ENCODE results near the gene OTUB2. TPM values are rescaled to one million over a fixed set of nuclear protein-coding genes. Genes with fewer than 3 reads are reported as not detected.

The OTUB2 gene
- total and polyA plus RNA-seq, 2 of the 8 experiments (the other 6 are each of a cell fraction or from before 2014, with no cell fraction given), result 2.2 to 4.2 TPM

GRCh38 chr14:94058128-94058673 lies 32.1 kb downstream of the OTUB2 start:
- no peaks in the 10 kb centered on the region; the same call in 1 of the 2 replicates for H3K23me2 ChIP-seq (ENCODE audit: low read depth, low read length)
- H2BK120ac ChIP-seq (replicated peaks; ENCODE audit: low read depth, low read length), result no peak overlapping the region
- no peak overlapping the region for H3K27ac ChIP-seq (ENCODE audit: low read depth, low read length)
- peaks cover 0 to 9% of the 10 kb centered on the region in 2 experiments; a peak in 2 of 4 replicates for H3K79me2 ChIP-seq (ENCODE audit: control insufficient read depth in 1 of 2, insufficient read depth in 2 of 2, low read length in 2 of 2)
- no peak overlapping the region for H3K14ac ChIP-seq (ENCODE audit: insufficient read length)
- H2AFZ ChIP-seq (ENCODE audit: low read length), result no peak overlapping the region
- no peak overlapping the region for H4K8ac ChIP-seq (ENCODE audit: extremely low read depth, insufficient read depth, low read length)
- H3K9ac ChIP-seq (replicated peaks in 1 of 4; ENCODE audit: extremely low read depth in 1 of 4, low read depth in 3 of 4, low read length in 3 of 4), result no peak overlapping the region
- no peak overlapping the region for H2BK15ac ChIP-seq (ENCODE audit: low read length)
- H4K91ac ChIP-seq (replicated peaks; ENCODE audit: insufficient read length, low read length), result no peak overlapping the region
- POLR2A ChIA-PET (ENCODE audit: partially characterized antibody), result interaction anchor here (1.1 to 1.4 kb wide), 2 partner anchors 12 to 22 kb away, joined by 3 to 4 read pairs; no protein-coding TSS in a partner anchor
- peaks cover 4% of the 10 kb centered on the region for H3K79me1 ChIP-seq (ENCODE audit: low read depth, low read length)
- H2BK20ac ChIP-seq (ENCODE audit: low read length), result no peak overlapping the region
- no peak overlapping the region for H3K18ac ChIP-seq (ENCODE audit: extremely low read depth, low read length)
- no peaks in the 10 kb centered on the region for H3K27me3 ChIP-seq (replicated peaks in 1 of 4; ENCODE audit: control insufficient read depth in 3 of 4, extremely low read depth in 1 of 4, insufficient read depth in 3 of 4, low read length in 3 of 4)
- H2AK5ac ChIP-seq (ENCODE audit: low read depth, low read length), result no peak overlapping the region
- H3K4me2 ChIP-seq (ENCODE audit: insufficient read depth in 1 of 2, low read depth in 2 of 2, low read length in 2 of 2), result no peak overlapping the region
- DNase-seq (ENCODE audit: low read depth in 1 of 2, low spot score in 2 of 2) (no peak), FAIRE-seq (no peak)
- H3K4ac ChIP-seq (replicated peaks; ENCODE audit: insufficient read length, low read depth, low read length), result no peak overlapping the region
- H3K4me3 ChIP-seq (ENCODE audit: extremely low read depth in 1 of 4, insufficient read depth in 2 of 4, low read depth in 3 of 4, low read length in 4 of 4), result no peak overlapping the region
- no peak overlapping the region for H2BK5ac ChIP-seq (ENCODE audit: low read depth, low read length)
- no peak overlapping the region for H3K56ac ChIP-seq (replicated peaks; ENCODE audit: insufficient read length, low read depth, low read length)
- peaks cover 26 to 79% (median 61%) of the 10 kb centered on the region in 4 experiments for H3K36me3 ChIP-seq (ENCODE audit: control insufficient read depth in 2 of 4, insufficient read depth in 4 of 4, low read length in 3 of 4)
- CTCF ChIA-PET (ENCODE audit: partially characterized antibody), result interaction anchor here (1.1 to 17.4 kb wide), 6 partner anchors 11 to 82 kb away, joined by 3 to 148 read pairs (median 4); no protein-coding TSS in a partner anchor
- H2BK12ac ChIP-seq (ENCODE audit: low read depth, low read length), result no peak overlapping the region
- no peak overlapping the region for H4K5ac ChIP-seq (ENCODE audit: insufficient read length, low read depth, low read length)
- peaks cover 0 to 2% (median 0%) of the 10 kb centered on the region in 4 experiments; a peak in 1 of 7 replicates for H3K4me1 ChIP-seq (replicated peaks in 1 of 4; ENCODE audit: control insufficient read depth in 3 of 4, insufficient read depth in 4 of 4, low read length in 3 of 4)
- H3K9me3 ChIP-seq (ENCODE audit: insufficient read depth in 2 of 2, low read depth in 1 of 2, low read length in 1 of 2), result no peaks in the 10 kb centered on the region
- TF ChIP-seq SP2 (IDR thresholded peaks at IDR 0.05; ENCODE audit: low read length), result no peak
- no peak for TF ChIP-seq RAD21 (IDR thresholded peaks at IDR 0.05 in 1 of 2, conservative IDR thresholded peaks at IDR 0.05 in 1 of 2; ENCODE audit: low read depth in 2 of 2, low read length in 2 of 2)
- peaks cover 6 to 8% of the 10 kb centered on the region in 2 experiments for H4K20me1 ChIP-seq (replicated peaks in 1 of 2; ENCODE audit: control insufficient read depth in 1 of 2, insufficient read depth in 2 of 2, low read length in 2 of 2)
- H3K23ac ChIP-seq (ENCODE audit: insufficient read length), result no peak overlapping the region
- 87% methylated on average over 1 of the region's 1 CpG; no CpG with 5 or more reads in 1 of the 2 experiments for WGBS, 2 experiments (ENCODE audit: extremely low coverage in 1 of 2, insufficient coverage in 1 of 2, insufficient read length in 1 of 2, insufficient replicate concordance in 2 of 2, low coverage in 1 of 2, low lambda C conversion rate in 2 of 2, missing lambda C conversion rate in 1 of 2)

All from H1 (cell line).